Endothelial cell of umbilical vein (primary cell): Measurements from ENCODE around the gene SPO11. TPM values are rescaled to one million over a fixed set of nuclear protein-coding genes. Genes with fewer than 3 reads are reported as not detected.

Source experiments
- BruUV-seq: library from RNA; stranded (reverse); fragments of 400-500 nt; replicated peaks from 2 replicates; lab custom pipeline; 2021; lab: Mats Ljungman, UMichigan
- CTCF ChIA-PET: fragments of 300-600, 350-600 bp; sonication (Branson Sonifier 250); formaldehyde crosslinking; loops from one replicate; lab custom pipeline; 2021; ENCODE audit warnings: antibody characterized with exemption, inconsistent platforms; lab: Charles Lee
- POLR2A ChIA-PET: fragments of 300-600, 350-600 bp; sonication (Branson Sonifier 250); formaldehyde crosslinking; loops from one replicate; lab custom pipeline; 2021; ENCODE audit warnings: antibody characterized with exemption, inconsistent platforms; lab: Charles Lee
- DNase-seq: peaks from one replicate; pipeline ENCODE4 v3.0.0-alpha.2; 2011; ENCODE audit warnings: low read depth, low spot score
- FAIRE-seq: peaks from 2 replicates; lab custom pipeline; 2011; peaks lifted over from hg19 to GRCh38; lab: Jason Lieb, UNC
- H2AFZ ChIP-seq: 2 replicates; pipeline ENCODE4 v1.6.0; 2012; ENCODE audit warnings: low read depth, low read length, control low read depth, inconsistent platforms
- H3K27ac ChIP-seq: 2 replicates; pipeline ENCODE4 v1.5.1; 2011; ENCODE audit warnings: low read depth, mild to moderate bottlenecking, control low read depth, low read length, moderate library complexity; ENCODE audit not compliant: insufficient read depth
- H3K27me3 ChIP-seq, 2 experiments: 2 replicates each; pipeline versions ENCODE4 v1.6.0 to v1.6.1; 2011; ENCODE audit warnings: low read length in 2 of 2, mixed read lengths in 1 of 2; ENCODE audit not compliant: control insufficient read depth in 2 of 2, insufficient read depth in 2 of 2
- H3K36me3 ChIP-seq, 2 experiments: 2 replicates in 1 of 2; 3 replicates in 1 of 2; pipeline ENCODE4 v1.5.1; 2011; ENCODE audit warnings: low read length in 2 of 2, mild to moderate bottlenecking in 1 of 2, moderate library complexity in 1 of 2; ENCODE audit not compliant: control insufficient read depth in 2 of 2, insufficient read depth in 2 of 2; ENCODE audit errors: extremely low read depth in 1 of 2
- H3K4me1 ChIP-seq: 3 replicates; pipeline ENCODE4 v1.5.1; 2011; ENCODE audit warnings: mild to moderate bottlenecking, low read length; ENCODE audit not compliant: control insufficient read depth, insufficient read depth; ENCODE audit errors: extremely low read depth
- H3K4me2 ChIP-seq: 2 replicates; pipeline ENCODE4 v1.6.1; 2011; ENCODE audit warnings: low read length, control low read depth, mixed read lengths; ENCODE audit not compliant: insufficient read depth
- H3K4me3 ChIP-seq, 3 experiments: fragments of 200-600 bp in 1 of 3; sonication (generic), shearing (Covaris generic) in 1 of 3; replicated peaks in 1 of 3; 2 replicates each; pipeline ENCODE4 v1.5.1; 2011 to 2016; ENCODE audit warnings: control low read depth in 3 of 3, low read length in 3 of 3, mild to moderate bottlenecking in 2 of 3, inconsistent platforms in 1 of 3, low read depth in 1 of 3, moderate library complexity in 1 of 3; ENCODE audit not compliant: insufficient read depth in 1 of 3
- H3K79me2 ChIP-seq: 2 replicates; pipeline ENCODE4 v1.6.0; 2012; ENCODE audit warnings: low read length, inconsistent platforms; ENCODE audit not compliant: control insufficient read depth, insufficient read depth
- H3K9ac ChIP-seq: replicated peaks from 2 replicates; pipeline ENCODE3; 2011; ENCODE audit warnings: low read length, control low read depth; ENCODE audit not compliant: insufficient read depth; ENCODE audit errors: extremely low read depth
- H3K9me1 ChIP-seq: replicated peaks from 3 replicates; pipeline ENCODE4 v1.6.0; 2011; ENCODE audit warnings: mild to moderate bottlenecking, low read length; ENCODE audit not compliant: control insufficient read depth, insufficient read depth; ENCODE audit errors: extremely low read depth
- H3K9me3 ChIP-seq: replicated peaks from 2 replicates; pipeline ENCODE4 v1.5.1; 2012; ENCODE audit warnings: low read length, inconsistent platforms; ENCODE audit not compliant: control insufficient read depth, insufficient read depth
- H4K20me1 ChIP-seq: replicated peaks from 2 replicates; pipeline ENCODE3; 2011; ENCODE audit warnings: mild to moderate bottlenecking, low read length; ENCODE audit not compliant: control insufficient read depth, insufficient read depth; ENCODE audit errors: extremely low read depth
- CTCF ChIP-seq, 2 donors: IDR thresholded peaks; 1 replicate in 1 of 2; 2 replicates in 1 of 2; pipeline ENCODE4 v1.5.1; 2011; ENCODE audit warnings: low read length in 2 of 2, mild to moderate bottlenecking in 2 of 2, moderate library complexity in 2 of 2, control low read depth in 1 of 2, inconsistent platforms in 1 of 2, low read depth in 1 of 2; ENCODE audit not compliant: insufficient read depth in 1 of 2; ENCODE audit errors: extremely low read depth in 1 of 2
- EZH2 ChIP-seq: IDR thresholded peaks from 2 replicates; pipeline ENCODE4 v1.6.1; 2012; ENCODE audit warnings: borderline replicate concordance, low read depth, mild to moderate bottlenecking, moderate library complexity, low read length, inconsistent platforms; ENCODE audit not compliant: severe bottlenecking
- FOS ChIP-seq: IDR thresholded peaks from 2 replicates; pipeline ENCODE4 v1.6.1; 2011; ENCODE audit warnings: mild to moderate bottlenecking, low read length, moderate library complexity, borderline replicate concordance; ENCODE audit not compliant: insufficient read depth
- GATA2 ChIP-seq: IDR thresholded peaks from 2 replicates; pipeline ENCODE4 v1.7.0; 2011; ENCODE audit warnings: low read depth, mild to moderate bottlenecking, moderate library complexity, mixed read lengths, low read length; ENCODE audit not compliant: insufficient read length, insufficient read depth
- JUN ChIP-seq: IDR thresholded peaks from 2 replicates; pipeline ENCODE4 v1.6.1; 2011; ENCODE audit warnings: borderline replicate concordance, low read depth; ENCODE audit not compliant: insufficient read length, insufficient read depth
- MAX ChIP-seq: IDR thresholded peaks from 2 replicates; pipeline ENCODE4 v1.6.1; 2011; ENCODE audit not compliant: insufficient read depth, insufficient read length
- MYC ChIP-seq: IDR thresholded peaks from one replicate; pipeline ENCODE4 v1.6.1; 2011; ENCODE audit warnings: mild to moderate bottlenecking, low read depth, low read length
- POLR2A ChIP-seq: IDR thresholded peaks from 2 replicates; pipeline ENCODE4 v1.6.1; 2012; ENCODE audit warnings: low read depth, mild to moderate bottlenecking, control low read depth, low read length
- POLR2AphosphoS5 ChIP-seq: IDR thresholded peaks from 2 replicates; pipeline ENCODE4 v1.6.1; 2012; ENCODE audit warnings: low read depth, mild to moderate bottlenecking, control low read depth, low read length, moderate library complexity; ENCODE audit not compliant: insufficient read depth
- dilution Hi-C: fragments of 300-500 bp; cut with MboI; formaldehyde crosslinking; loops from one replicate; pipeline ENCODE4 v1.15.0; 2019; ENCODE audit warnings: low sequenced_read_pairs; ENCODE audit not compliant: extremely low pct_ligation_motif_present
- intact Hi-C: fragments of 100-400 bp; cut with micrococcal nuclease; formaldehyde crosslinking; loops from one replicate; pipeline ENCODE4 v1.10.0; 2022
- polyA plus RNA-seq, 4 experiments: library from polyadenylated mRNA; depleted of rRNA in 3 of 4; stranded (reverse) in 3 of 4; unstranded in 1 of 4; fragments of >200 nt; gene quantifications; 2 replicates each; pipeline versions ENCODE4 v1.2.1 to v1.2.3, GENCODE V29; 2011 to 2012; ENCODE audit warnings: missing spikeins in 1 of 4
- total RNA-seq: library from RNA; stranded (reverse); gene quantifications from 2 replicates; pipeline ENCODE4 v1.2.3, GENCODE V29; 2021

Gene SPO11
- total and polyA plus RNA-seq, 2 donors (not counting 3 experiments of a cell fraction or from before 2014, with no cell fraction given): not detected

- no peaks in the 10 kb centered on the region for H3K9me1 ChIP-seq
- no peaks in the 10 kb centered on the region for H4K20me1 ChIP-seq
- FAIRE-seq (no peak), DNase-seq (no peak)
- TF ChIP-seq POLR2AphosphoS5 (no peak), MYC (no peak), CTCF (IDR thresholded peaks at IDR 0.05; ENCODE audit: extremely low read depth in 1 of 2, insufficient read depth in 1 of 2, low read depth in 1 of 2, low read length in 2 of 2) (no peak), JUN (no peak), EZH2 (no peak), FOS (no peak), POLR2A (no peak), MAX (no peak), GATA2 (no peak)
- H3K4me2 ChIP-seq: no peak overlapping the region
- H3K4me3 ChIP-seq: no peak overlapping the region
- H3K9me3 ChIP-seq: no peaks in the 10 kb centered on the region
- no peaks in the 10 kb centered on the region for H3K27me3 ChIP-seq
- H3K27ac ChIP-seq: no peak overlapping the region
- peaks cover 25 to 48% of the 10 kb centered on the region in 2 experiments for H3K36me3 ChIP-seq
- no peaks in the 10 kb centered on the region for H3K79me2 ChIP-seq
- dilution Hi-C loops: no loop called here
- no peak overlapping the region for H2AFZ ChIP-seq
- intact Hi-C loops: no loop called here
- H3K4me1 ChIP-seq: no peaks in the 10 kb centered on the region
- no TSS peak for BruUV-seq
- H3K9ac ChIP-seq: no peak overlapping the region
- CTCF ChIA-PET: interaction anchor here (1.0 to 1.6 kb wide), 3 partner anchors 8 to 123 kb away, joined by 3 to 6 read pairs (median 4); no protein-coding TSS in a partner anchor
- POLR2A ChIA-PET: no interaction called here
Observed at GRCh38 chr20:57375652-57376230, 46.1 kb downstream of the SPO11 start.
